Muscle of leg (tissue), 11 donors: ENCODE results near the gene ELL2. TPM values are rescaled to one million over a fixed set of nuclear protein-coding genes. Genes with fewer than 3 reads are reported as not detected.
"Not testable (repeated sequence)": the region's sequence is repeated elsewhere in the genome, so short reads cannot be mapped to it uniquely, and the experiment has no call there.

Experiments
- DNase-seq: peaks from one replicate; pipeline ENCODE4 v3.0.0; 2013
- H3K27ac ChIP-seq: one replicate; pipeline ENCODE4 v1.5.1; 2013; ENCODE audit warnings: mild to moderate bottlenecking, low read length, control low read depth
- H3K27me3 ChIP-seq: one replicate; pipeline ENCODE4 v1.6.1; 2013; ENCODE audit warnings: low read length; ENCODE audit not compliant: control insufficient read depth, insufficient read depth
- H3K36me3 ChIP-seq: one replicate; pipeline ENCODE4 v1.6.1; 2013; ENCODE audit warnings: low read length; ENCODE audit not compliant: control insufficient read depth, insufficient read depth
- H3K4me1 ChIP-seq: one replicate; pipeline ENCODE4 v1.6.1; 2013; ENCODE audit warnings: low read length; ENCODE audit not compliant: control insufficient read depth, insufficient read depth
- H3K4me3 ChIP-seq: one replicate; pipeline ENCODE4 v1.5.1; 2013; ENCODE audit warnings: low read length, control low read depth
- H3K9me3 ChIP-seq: replicated peaks from 2 replicates; pipeline ENCODE4 v1.6.1; 2013; ENCODE audit warnings: low read depth, low read length; ENCODE audit not compliant: control insufficient read depth
- WGBS: methylation state at CpG from one replicate; pipeline ENCODE4 v1.1.5; 2013; ENCODE audit warnings: missing lambda C conversion rate; ENCODE audit not compliant: insufficient coverage; 5-methylcytosine and 5-hydroxymethylcytosine counted together
- polyA plus RNA-seq, 8 donors: library from polyadenylated mRNA; unstranded; fragments of 120-200 nt; gene quantifications; one replicate each; pipeline versions ENCODE4 v1.2.1 to v1.2.3, GENCODE V29; 2013; ENCODE audit warnings: inconsistent platforms in 1 of 8, low replicate concordance in 1 of 8; ENCODE audit not compliant: insufficient read length in 8 of 8, insufficient read depth in 1 of 8
- total RNA-seq: library from RNA; stranded (reverse); fragments of 120-200 nt; gene quantifications from one replicate; pipeline ENCODE4 v1.2.4, GENCODE V29; 2013

ELL2 gene
- total and polyA plus RNA-seq, 9 donors = 2.1 to 4.9 (median 3.5) TPM

DNA sequence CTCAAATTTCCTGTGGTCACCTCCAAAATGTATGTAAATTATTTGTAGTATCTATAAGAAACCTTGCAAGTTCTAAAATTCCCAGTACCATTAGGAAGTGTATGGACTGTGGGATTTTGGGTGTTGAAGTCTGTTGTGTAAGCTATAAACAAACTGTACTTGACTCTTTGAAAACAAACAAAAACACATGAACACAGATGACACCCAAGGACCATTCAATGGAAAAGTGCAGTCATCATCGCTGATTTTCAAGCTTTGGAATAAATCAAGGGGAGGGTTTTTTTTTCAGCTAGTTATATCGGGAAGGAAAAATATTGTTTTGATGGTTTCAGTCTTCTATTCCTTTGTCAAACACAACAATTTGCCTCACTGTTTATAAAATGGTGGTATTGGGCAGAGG is 49.6 kb downstream of the ELL2 start:
- no peak for DNase-seq
- WGBS = no CpG with 5 or more reads among the region's 2 CpGs
- H3K27ac ChIP-seq = no peak overlapping the region
- H3K9me3 ChIP-seq = no peaks in the 10 kb centered on the region
- no peaks in the 10 kb centered on the region for H3K4me1 ChIP-seq
- H3K27me3 ChIP-seq = no peaks in the 10 kb centered on the region
- no peak overlapping the region for H3K4me3 ChIP-seq
- no peaks in the 10 kb centered on the region for H3K36me3 ChIP-seq

DNA sequence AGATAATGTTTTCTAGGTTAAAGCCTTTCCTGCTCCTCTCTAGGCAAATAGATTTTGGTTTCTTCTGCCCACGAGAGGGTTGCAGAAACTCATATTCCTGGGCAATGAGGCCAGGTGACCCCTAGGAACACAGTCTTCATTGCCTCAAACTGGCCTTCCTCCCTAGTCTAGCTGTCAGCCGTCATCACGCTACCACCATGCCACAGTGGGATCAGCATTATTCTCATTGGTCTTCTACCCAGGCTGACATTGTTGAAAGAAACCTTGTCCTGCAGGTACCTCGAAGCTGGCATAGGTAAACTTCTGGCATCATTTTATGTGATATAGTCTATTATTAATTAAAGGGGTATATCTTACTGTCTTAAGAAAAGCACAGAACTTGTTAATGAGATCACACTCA is 51.1 kb downstream of the ELL2 start:
- no peaks in the 10 kb centered on the region for H3K9me3 ChIP-seq
- H3K4me3 ChIP-seq = no peak overlapping the region
- no peaks in the 10 kb centered on the region for H3K4me1 ChIP-seq
- H3K27ac ChIP-seq = no peak overlapping the region
- no peak for DNase-seq
- no peaks in the 10 kb centered on the region for H3K36me3 ChIP-seq
- H3K27me3 ChIP-seq = no peaks in the 10 kb centered on the region
- WGBS = 96% methylated on average over 3 of the region's 4 CpGs

DNA sequence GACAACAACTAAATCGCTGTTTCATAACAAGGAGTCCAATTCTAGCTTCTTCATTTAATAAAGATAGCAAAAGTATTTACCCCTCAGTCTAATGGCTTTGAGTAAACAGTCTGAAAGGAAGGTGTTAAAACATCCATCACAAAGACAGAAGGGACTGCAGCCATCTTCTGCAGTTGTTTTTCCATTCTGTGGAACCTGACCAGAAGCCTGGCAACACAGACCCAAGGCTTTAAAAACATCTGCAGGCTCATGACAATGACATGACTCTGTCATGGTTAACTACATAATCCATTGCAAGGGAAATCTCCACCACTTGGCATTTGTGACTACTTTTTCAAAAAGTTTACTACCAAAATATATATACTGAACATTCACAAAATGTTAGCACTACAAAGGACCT is 51.9 kb downstream of the ELL2 start:
- H3K27me3 ChIP-seq = no peaks in the 10 kb centered on the region
- H3K27ac ChIP-seq = no peak overlapping the region
- no peaks in the 10 kb centered on the region for H3K4me1 ChIP-seq
- WGBS = no CpG with 5 or more reads among the region's 1 CpG
- H3K36me3 ChIP-seq = no peaks in the 10 kb centered on the region
- no peaks in the 10 kb centered on the region for H3K9me3 ChIP-seq
- H3K4me3 ChIP-seq = no peak overlapping the region
- DNase-seq = peak; percentile 22

DNA sequence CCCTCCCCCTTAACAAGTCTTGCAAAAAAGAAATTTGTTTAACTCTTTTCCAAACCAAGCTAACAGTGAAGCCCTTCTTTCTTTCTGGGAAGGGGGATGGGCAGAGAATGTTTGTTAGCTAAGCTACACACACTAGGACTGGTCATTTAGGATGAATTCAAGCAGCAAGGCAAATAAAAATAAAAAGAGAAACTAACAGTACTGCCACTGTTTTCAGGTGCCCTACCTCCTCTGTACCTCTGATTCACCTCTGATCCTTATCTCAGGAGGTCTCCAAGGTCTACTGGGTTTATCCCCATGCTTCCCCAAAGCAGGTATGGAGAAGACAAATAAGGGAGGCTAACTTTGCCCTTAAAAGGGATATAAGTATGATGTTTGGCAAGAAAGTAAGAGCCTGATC is 52.9 kb downstream of the ELL2 start:
- no peak for DNase-seq
- Histone ChIP-seq H3K4me3 (no peak overlapping the region), H3K9me3 (no peaks in the 10 kb centered on the region), H3K4me1 (no peaks in the 10 kb centered on the region), H3K27me3 (no peaks in the 10 kb centered on the region), H3K36me3 (no peaks in the 10 kb centered on the region), H3K27ac (no peak overlapping the region)

DNA sequence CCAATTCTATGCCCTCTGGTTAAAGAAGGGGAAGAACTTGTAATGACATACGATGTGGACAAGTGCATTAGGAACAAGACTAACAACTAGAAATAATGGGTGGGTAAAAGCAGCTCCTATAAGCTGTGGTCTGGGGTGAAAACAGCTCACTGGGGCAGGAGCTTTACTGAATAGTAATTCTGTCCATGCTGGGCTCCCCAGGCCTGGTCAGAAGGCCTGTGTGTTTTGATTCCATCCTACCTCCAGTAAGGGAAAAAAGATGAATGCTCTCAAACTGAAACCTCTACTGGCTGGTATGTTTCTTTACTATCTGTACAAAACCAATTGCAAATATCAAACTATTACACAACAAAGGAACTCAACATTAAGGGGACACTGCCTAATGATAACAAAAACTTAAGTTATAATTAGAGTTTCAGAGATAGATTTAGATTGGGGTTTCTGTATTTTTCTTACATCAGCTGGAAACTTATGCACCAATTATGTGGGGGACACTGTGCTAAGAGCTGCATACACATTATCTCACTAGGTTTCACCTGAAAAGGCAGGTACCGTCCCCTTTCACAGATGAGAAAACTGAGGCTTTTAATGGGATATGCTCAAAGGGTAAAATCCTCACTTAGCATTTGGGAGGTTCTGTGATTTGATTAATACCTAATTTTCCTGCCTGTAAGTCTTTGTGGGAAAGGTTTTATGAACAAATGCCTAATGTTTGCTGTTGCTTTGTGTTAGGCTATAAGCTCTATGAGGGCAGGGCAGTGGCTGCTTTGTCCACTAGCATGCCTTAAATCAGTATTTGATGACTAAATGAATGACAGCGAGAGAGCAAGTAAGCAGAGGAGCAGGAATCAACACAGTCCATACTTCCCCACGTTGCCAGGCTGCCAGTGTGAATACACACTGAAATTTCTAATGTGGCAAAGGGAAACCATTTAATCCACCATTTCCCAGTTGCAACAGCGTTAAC is 53.6 kb downstream of the ELL2 start:
- no CpG with 5 or more reads among the region's 5 CpGs for WGBS

DNA sequence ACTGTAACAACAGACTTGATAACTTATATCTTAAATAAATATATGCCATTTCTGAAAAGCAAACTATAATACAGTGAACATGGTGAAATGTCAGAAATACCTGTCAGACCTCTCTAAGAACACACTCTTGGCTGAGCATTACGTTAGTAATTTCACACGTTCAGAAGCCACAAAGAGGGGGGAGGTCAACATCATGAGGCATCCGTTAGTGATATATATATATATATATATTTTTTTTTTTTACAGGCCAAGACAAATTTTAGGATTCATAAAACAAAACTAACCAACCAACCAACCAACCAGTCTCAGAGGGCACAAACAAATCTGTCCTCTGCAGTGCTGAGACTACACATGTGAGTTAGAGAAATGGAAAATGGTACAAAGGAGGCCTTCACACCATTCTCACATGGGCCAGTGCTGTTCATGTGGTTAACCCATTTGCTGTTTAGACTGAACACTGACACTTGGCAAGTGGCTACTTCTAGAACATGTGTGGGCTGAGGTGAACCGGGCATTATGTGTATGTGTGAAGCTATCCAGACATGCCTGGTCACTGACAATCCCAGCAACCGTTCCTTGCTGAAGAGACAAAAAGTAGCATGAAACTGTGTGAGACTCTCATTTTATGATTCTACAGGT is 54.5 kb downstream of the ELL2 start:
- Histone ChIP-seq H3K4me1 (no peaks in the 10 kb centered on the region), H3K27ac (no peak overlapping the region), H3K9me3 (no peaks in the 10 kb centered on the region), H3K36me3 (no peaks in the 10 kb centered on the region), H3K27me3 (no peaks in the 10 kb centered on the region), H3K4me3 (no peak overlapping the region)
- no peak for DNase-seq
- 71% methylated on average over 1 of the region's 5 CpGs for WGBS

More for the DNA sequence above, 53.6 kb downstream of the ELL2 start:
- Histone ChIP-seq H3K9me3 (no peaks in the 10 kb centered on the region), H3K4me3 (no peak overlapping the region), H3K27me3 (no peaks in the 10 kb centered on the region), H3K27ac (no peak overlapping the region), H3K36me3 (no peaks in the 10 kb centered on the region), H3K4me1 (no peaks in the 10 kb centered on the region)
- no peak for DNase-seq

DNA sequence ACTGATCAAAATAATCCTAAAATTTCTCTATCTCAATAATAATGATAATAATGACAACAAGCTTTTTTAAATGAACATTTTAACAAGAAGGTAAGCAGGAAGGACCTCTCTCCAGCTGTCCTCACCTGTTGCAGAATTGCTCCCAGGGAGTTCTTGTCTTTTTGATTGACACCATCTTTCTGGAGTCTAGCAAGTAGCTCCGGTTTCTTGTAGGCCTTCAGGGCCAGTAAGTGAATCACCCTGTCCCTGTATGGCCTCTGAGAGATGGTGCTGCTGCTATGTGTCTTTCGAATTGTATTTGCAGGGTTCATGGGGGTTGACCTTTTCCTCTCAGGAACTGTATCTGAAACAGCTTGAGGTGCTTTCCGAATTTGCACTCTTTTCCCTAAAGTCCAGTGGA is 55.3 kb downstream of the ELL2 start:
- WGBS = 80% methylated on average over 1 of the region's 3 CpGs
- H3K27me3 ChIP-seq, H3K9me3 ChIP-seq, H3K4me1 ChIP-seq, DNase-seq, H3K4me3 ChIP-seq, H3K27ac ChIP-seq, H3K36me3 ChIP-seq: not testable (repeated sequence)

DNA sequence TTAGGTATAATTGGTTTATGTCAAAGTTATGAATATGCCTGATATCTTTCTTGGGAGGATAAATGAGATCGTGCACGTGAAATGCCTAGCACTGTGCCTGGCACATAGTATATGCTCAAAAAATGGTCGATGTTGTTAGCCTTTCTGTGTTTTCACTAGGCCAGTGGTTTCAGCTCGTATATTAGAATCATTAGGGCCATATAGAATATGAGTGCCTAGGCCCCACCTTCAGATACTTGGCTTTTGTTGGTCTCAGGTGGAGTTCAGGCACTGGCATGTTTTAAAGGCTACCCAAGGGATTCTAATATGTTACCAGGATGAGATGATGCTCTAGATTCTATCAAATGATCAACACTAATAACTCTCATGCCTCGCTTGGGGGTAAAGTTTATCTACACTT is 56.8 kb downstream of the ELL2 start:
- Histone ChIP-seq H3K4me3 (no peak overlapping the region), H3K4me1 (no peaks in the 10 kb centered on the region), H3K27me3 (no peaks in the 10 kb centered on the region), H3K9me3 (no peaks in the 10 kb centered on the region), H3K36me3 (no peaks in the 10 kb centered on the region), H3K27ac (no peak overlapping the region)
- DNase-seq = no peak
- 82% methylated on average over 2 of the region's 5 CpGs for WGBS

DNA sequence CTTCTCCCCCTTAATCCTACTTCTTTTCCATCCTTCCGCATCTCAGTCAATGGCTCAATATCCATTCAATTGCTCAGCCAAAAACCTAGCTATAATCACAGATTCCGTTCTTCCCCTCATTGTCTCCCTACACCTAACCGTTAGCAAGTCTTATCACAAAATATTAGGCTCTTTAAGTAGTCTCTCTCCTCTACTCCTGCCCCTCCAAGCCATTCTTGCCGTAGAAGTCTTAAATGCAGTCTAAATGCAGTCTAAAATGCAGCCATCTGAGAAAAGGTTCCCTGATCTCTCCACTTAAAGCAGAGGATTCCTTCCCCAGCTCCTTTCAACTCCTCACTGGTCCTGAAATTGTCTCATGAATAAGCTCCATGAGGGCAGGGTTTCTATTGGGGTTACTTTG is 57.8 kb downstream of the ELL2 start:
- no peak for DNase-seq
- 79% methylated on average over 3 of the region's 4 CpGs for WGBS
- Histone ChIP-seq H3K4me1 (no peaks in the 10 kb centered on the region), H3K36me3 (no peaks in the 10 kb centered on the region), H3K27ac (no peak overlapping the region), H3K27me3 (no peaks in the 10 kb centered on the region), H3K9me3 (no peaks in the 10 kb centered on the region), H3K4me3 (no peak overlapping the region)

DNA sequence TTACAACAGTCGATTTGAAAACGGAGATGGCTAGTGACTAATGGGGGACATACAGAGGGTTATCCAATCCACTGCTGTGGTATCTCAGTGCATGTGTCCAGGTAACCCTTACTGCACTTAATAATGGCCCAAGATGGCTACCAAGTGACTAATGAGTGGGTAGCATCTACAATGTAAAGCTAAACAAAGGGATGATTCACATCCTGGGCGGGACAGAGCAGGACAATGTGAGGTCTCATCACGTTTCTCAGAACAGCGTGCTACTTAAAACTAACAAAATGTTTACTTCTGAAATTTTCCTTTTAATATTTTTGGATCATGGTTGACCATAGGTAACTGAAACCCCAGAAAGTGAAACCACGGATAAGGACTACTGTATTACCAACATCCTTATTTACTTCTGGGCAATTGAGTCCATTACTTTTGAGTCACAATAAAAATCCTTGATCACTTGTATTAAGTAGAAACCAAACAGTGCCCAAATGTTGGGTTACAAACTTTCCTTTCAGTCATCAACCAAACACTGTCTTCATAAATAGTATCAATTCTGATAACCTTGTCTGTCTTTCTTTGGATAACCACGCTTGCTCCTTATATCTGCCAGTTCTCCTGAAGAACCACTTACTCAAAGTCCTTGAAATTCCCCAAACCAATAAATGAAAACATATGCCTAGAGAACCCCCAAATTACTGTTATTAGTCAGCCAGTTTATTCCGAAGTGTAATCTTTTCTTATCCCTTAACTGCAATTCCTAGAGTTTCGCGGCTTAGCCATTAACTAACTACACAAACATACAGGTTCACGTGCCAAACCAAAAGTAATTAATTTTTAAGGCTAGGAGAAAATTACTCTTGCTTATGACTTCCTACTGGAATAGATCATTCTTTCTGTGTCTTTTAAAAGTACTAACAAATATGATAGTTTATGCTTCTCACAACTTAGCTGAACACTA is 59.7 kb downstream of the ELL2 start:
- Histone ChIP-seq H3K4me3 (no peak overlapping the region), H3K36me3 (no peaks in the 10 kb centered on the region), H3K9me3 (no peaks in the 10 kb centered on the region), H3K27ac (no peak overlapping the region), H3K4me1 (no peaks in the 10 kb centered on the region), H3K27me3 (no peaks in the 10 kb centered on the region)
- no peak for DNase-seq
- WGBS = 83% methylated on average over 1 of the region's 11 CpGs
